IMR-90 (cell line): ENCODE data around the gene ITFG2. TPM values are rescaled to one million over a fixed set of nuclear protein-coding genes. Genes with fewer than 3 reads are reported as not detected.

Source experiments
- ATAC-seq: fragments of 200-7000 bp; cut with Tn5 transposase; 2 replicates; pipeline ENCODE4 v1.9.1; 2020; ENCODE audit warnings: low read depth, mild to moderate bottlenecking, moderate library complexity
- BruUV-seq: library from RNA; stranded (reverse); fragments of 400-500 nt; replicated peaks from 2 replicates; lab custom pipeline; 2021; lab: Mats Ljungman, UMichigan
- CTCF ChIA-PET: fragments of 300-600 bp; formaldehyde crosslinking; extraction: SDS; loops from one replicate; lab custom pipeline; 2021; ENCODE audit warnings: antibody characterized with exemption; lab: Yijun Ruan, JAX
- POLR2A ChIA-PET: fragments of 300-600 bp; sonication (Branson Sonifier 250); formaldehyde crosslinking; loops from one replicate; lab custom pipeline; 2022; ENCODE audit warnings: antibody characterized with exemption; ENCODE audit not compliant: unreplicated experiment; lab: Charles Lee
- DNase-seq: peaks from one replicate; pipeline ENCODE4 v3.0.0; 2013
- H2AFZ ChIP-seq: replicated peaks from 2 replicates; pipeline ENCODE3; 2013; ENCODE audit warnings: low read length, mild to moderate bottlenecking; ENCODE audit not compliant: poor library complexity
- H2AK5ac ChIP-seq: 2 replicates; pipeline ENCODE4 v1.6.1; 2013; ENCODE audit warnings: low read depth, low read length, inconsistent platforms
- H2AK9ac ChIP-seq: replicated peaks from 2 replicates; pipeline ENCODE3; 2013; ENCODE audit warnings: mild to moderate bottlenecking, low read depth, low read length, moderate library complexity; ENCODE audit not compliant: poor library complexity
- H2BK120ac ChIP-seq: 2 replicates; pipeline ENCODE4 v1.6.1; 2013; ENCODE audit warnings: low read depth, low read length, inconsistent platforms
- H2BK15ac ChIP-seq: 3 replicates; pipeline ENCODE4 v1.6.1; 2013; ENCODE audit warnings: low read depth, low read length, inconsistent platforms
- H2BK20ac ChIP-seq: 2 replicates; pipeline ENCODE4 v1.6.1; 2013; ENCODE audit warnings: low read depth, mild to moderate bottlenecking, inconsistent platforms, low read length, moderate library complexity
- H2BK5ac ChIP-seq: 2 replicates; pipeline ENCODE4 v1.6.1; 2013; ENCODE audit warnings: mild to moderate bottlenecking, low read depth, low read length, inconsistent platforms; ENCODE audit not compliant: poor library complexity, severe bottlenecking
- H3K14ac ChIP-seq: replicated peaks from 2 replicates; pipeline ENCODE4 v1.6.1; 2013; ENCODE audit warnings: low read depth, low read length, inconsistent platforms
- H3K18ac ChIP-seq: 2 replicates; pipeline ENCODE4 v1.6.1; 2013; ENCODE audit warnings: low read depth, low read length, control low read depth
- H3K23ac ChIP-seq: 2 replicates; pipeline ENCODE4 v1.6.1; 2013; ENCODE audit warnings: low read depth, low read length, inconsistent platforms
- H3K27ac ChIP-seq: 2 replicates; pipeline ENCODE4 v1.5.1; 2013; ENCODE audit warnings: mild to moderate bottlenecking, control low read depth, low read length; ENCODE audit not compliant: insufficient read depth
- H3K27me3 ChIP-seq: 2 replicates; pipeline ENCODE4 v1.6.1; 2013; ENCODE audit warnings: low read length; ENCODE audit not compliant: control insufficient read depth, insufficient read depth
- H3K36me3 ChIP-seq: 2 replicates; pipeline ENCODE4 v1.6.1; 2013; ENCODE audit warnings: low read length, mixed read lengths; ENCODE audit not compliant: control insufficient read depth, insufficient read depth
- H3K4ac ChIP-seq: 2 replicates; pipeline ENCODE4 v1.6.1; 2013; ENCODE audit warnings: low read depth, low read length, inconsistent platforms
- H3K4me1 ChIP-seq: 2 replicates; pipeline ENCODE4 v1.6.1; 2013; ENCODE audit warnings: low read length, mixed read lengths; ENCODE audit not compliant: control insufficient read depth, insufficient read depth
- H3K4me2 ChIP-seq: 2 replicates; pipeline ENCODE4 v1.6.1; 2013; ENCODE audit warnings: low read depth, mild to moderate bottlenecking, control low read depth, low read length, moderate library complexity
- H3K4me3 ChIP-seq: 2 replicates; pipeline ENCODE4 v1.5.1; 2013; ENCODE audit warnings: low read depth, mild to moderate bottlenecking, control low read depth, low read length, moderate library complexity; ENCODE audit not compliant: insufficient read depth
- H3K56ac ChIP-seq: 2 replicates; pipeline ENCODE4 v1.6.1; 2013; ENCODE audit warnings: low read length, inconsistent platforms; ENCODE audit not compliant: insufficient read depth; ENCODE audit errors: extremely low read depth
- H3K79me1 ChIP-seq, 2 experiments: 2 replicates each; pipeline ENCODE4 v1.6.1; 2013; ENCODE audit warnings: low read length in 2 of 2, inconsistent platforms in 1 of 2, low read depth in 1 of 2
- H3K9ac ChIP-seq: 2 replicates; pipeline ENCODE4 v1.6.1; 2013; ENCODE audit warnings: low read depth, low read length, control low read depth
- H3K9me1 ChIP-seq: 2 replicates; pipeline ENCODE4 v1.6.1; 2013; ENCODE audit warnings: low read length, inconsistent platforms; ENCODE audit not compliant: insufficient read depth
- H3K9me3 ChIP-seq: 2 replicates; pipeline ENCODE4 v1.6.1; 2013; ENCODE audit warnings: low read length; ENCODE audit not compliant: control insufficient read depth, insufficient read depth
- H4K20me1 ChIP-seq: 2 replicates; pipeline ENCODE4 v1.6.1; 2013; ENCODE audit warnings: low read length, inconsistent platforms; ENCODE audit not compliant: insufficient read depth
- H4K5ac ChIP-seq: 2 replicates; pipeline ENCODE4 v1.6.1; 2013; ENCODE audit warnings: mild to moderate bottlenecking, low read depth, low read length, control low read depth
- H4K8ac ChIP-seq, 2 experiments: 2 replicates each; pipeline ENCODE4 v1.6.1; 2013; ENCODE audit warnings: low read depth in 2 of 2, low read length in 2 of 2, control low read depth in 1 of 2, inconsistent platforms in 1 of 2
- H4K91ac ChIP-seq: 2 replicates; pipeline ENCODE4 v1.6.1; 2013; ENCODE audit warnings: low read depth, low read length, inconsistent platforms; ENCODE audit not compliant: insufficient read depth
- BHLHE40 ChIP-seq: fragments of 150-350 bp; IDR thresholded peaks from 2 replicates; pipeline ENCODE4 v1.6.1; 2016; ENCODE audit warnings: mild to moderate bottlenecking, low read depth, low read length
- CEBPB ChIP-seq: IDR thresholded peaks from 2 replicates; pipeline ENCODE4 v1.6.1; 2012; ENCODE audit warnings: low read depth, low read length, improper control_type of control experiment
- CHD1 ChIP-seq: IDR thresholded peaks from 2 replicates; pipeline ENCODE4 v1.6.1; 2012; ENCODE audit warnings: low read depth, low read length, improper control_type of control experiment
- FOS ChIP-seq: fragments of 150-350 bp; IDR thresholded peaks from 2 replicates; pipeline ENCODE4 v1.6.1; 2016; ENCODE audit warnings: low read depth, low read length
- MAFK ChIP-seq: IDR thresholded peaks from 2 replicates; pipeline ENCODE4 v1.6.1; 2012; ENCODE audit warnings: low read depth, low read length, improper control_type of control experiment
- MAZ ChIP-seq: IDR thresholded peaks from 2 replicates; pipeline ENCODE4 v1.6.1; 2012; ENCODE audit warnings: low read depth, mild to moderate bottlenecking, low read length, improper control_type of control experiment, moderate library complexity, borderline replicate concordance
- MXI1 ChIP-seq: IDR thresholded peaks from 2 replicates; pipeline ENCODE4 v1.6.1; 2012; ENCODE audit warnings: low read depth, mild to moderate bottlenecking, low read length, moderate library complexity, borderline replicate concordance
- NFE2L2 ChIP-seq: fragments of 150-350 bp; IDR thresholded peaks from 2 replicates; pipeline ENCODE4 v1.6.1; 2016; ENCODE audit warnings: low read depth, mild to moderate bottlenecking, low read length
- POLR2A ChIP-seq: IDR thresholded peaks from 2 replicates; pipeline ENCODE4 v1.6.1; 2012; ENCODE audit warnings: mild to moderate bottlenecking, low read depth, low read length
- RAD21 ChIP-seq: IDR thresholded peaks from 2 replicates; pipeline ENCODE4 v1.6.1; 2012; ENCODE audit warnings: low read length, improper control_type of control experiment
- RCOR1 ChIP-seq: IDR thresholded peaks from 2 replicates; pipeline ENCODE4 v1.6.1; 2012; ENCODE audit warnings: mild to moderate bottlenecking, low read length, improper control_type of control experiment; ENCODE audit not compliant: insufficient replicate concordance
- RFX5 ChIP-seq: IDR thresholded peaks from 2 replicates; pipeline ENCODE4 v1.8.0; 2012; ENCODE audit warnings: low read depth, mild to moderate bottlenecking, low read length, moderate library complexity
- SMC3 ChIP-seq: fragments of 150-350 bp; IDR thresholded peaks from 2 replicates; pipeline ENCODE4 v1.6.1; 2016; ENCODE audit warnings: low read depth, mild to moderate bottlenecking, antibody characterized with exemption, low read length, moderate library complexity
- WGBS, 2 experiments: methylation state at CpG; one replicate each; pipeline versions ENCODE4 v1.1.5 to v1.1.7; 2013; ENCODE audit warnings: missing lambda C conversion rate in 2 of 2; ENCODE audit not compliant: insufficient read length in 1 of 2; ENCODE audit errors: extremely low coverage in 2 of 2; 5-methylcytosine and 5-hydroxymethylcytosine counted together
- dilution Hi-C: fragments of 300-500 bp; cut with HindIII; formaldehyde crosslinking; loops from one replicate; pipeline ENCODE4 v1.14.3; 2018; ENCODE audit warnings: low sequenced_read_pairs; ENCODE audit not compliant: unreplicated experiment
- in situ Hi-C: fragments of 300-500 bp; cut with MboI; formaldehyde crosslinking; loops from 3 replicates; pipeline ENCODE4 v1.14.3; 2019; ENCODE audit warnings: low sequenced_read_pairs, inconsistent platforms, mixed read lengths
- intact Hi-C: fragments of 100-400 bp; cut with micrococcal nuclease; formaldehyde crosslinking; loops from 2 replicates; pipeline ENCODE4 v1.10.0; 2022
- polyA plus RNA-seq, 3 experiments: library from polyadenylated mRNA; depleted of rRNA; stranded (reverse); fragments of >200 nt; gene quantifications; 2 replicates each; pipeline ENCODE4 v1.2.3, GENCODE V29; 2012; ENCODE audit warnings: low replicate concordance in 1 of 3
- total RNA-seq: library from RNA; depleted of rRNA; stranded (reverse); fragments of >200 nt; gene quantifications from 2 replicates; pipeline ENCODE4 v1.2.3, GENCODE V29; 2012
- TF ChIP-seq, protein P1 (sequence below): fragments of 150-350 bp; IDR thresholded peaks from 2 replicates; pipeline ENCODE4 v1.6.1; 2017; ENCODE audit warnings: mild to moderate bottlenecking, antibody characterized with exemption, low read length, low read depth
- TF ChIP-seq, protein P2 (sequence below): fragments of 150-350 bp; IDR thresholded peaks from 2 replicates; pipeline ENCODE4 v1.6.1; 2016; ENCODE audit warnings: low read depth, mild to moderate bottlenecking, low read length, moderate library complexity, borderline replicate concordance
- TF ChIP-seq, protein P3 (sequence below): conservative IDR thresholded peaks from 2 replicates; pipeline ENCODE4 v1.5.1; 2012; ENCODE audit warnings: mild to moderate bottlenecking, low read depth, low read length, improper control_type of control experiment

ITFG2 gene
- total and polyA plus RNA-seq, 2 of the 4 experiments (the other 2 are of a cell fraction) = 20.3 to 25.5 TPM

DNA sequence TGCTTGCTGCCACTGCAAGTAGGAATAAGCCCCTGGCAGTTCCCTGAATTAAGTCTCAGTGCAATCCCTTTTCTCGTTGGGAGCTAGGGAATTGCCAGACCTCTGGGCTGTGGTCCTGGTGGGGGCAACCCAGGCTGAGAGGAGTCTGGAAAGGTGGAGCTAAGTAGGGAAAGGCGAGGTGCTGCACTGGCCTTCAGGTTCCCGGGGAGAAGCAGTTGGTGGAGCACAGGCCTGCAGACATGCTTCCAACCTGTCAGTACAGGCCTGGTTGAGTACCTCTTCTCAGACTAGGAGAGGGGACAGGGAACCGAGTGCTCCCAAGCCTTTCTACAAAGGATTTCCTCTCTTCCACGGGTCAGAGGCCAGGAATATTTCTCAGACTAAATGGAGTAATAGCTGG is 20.9 kb downstream of the ITFG2 start:
- Histone ChIP-seq H3K79me1 (no peaks in the 10 kb centered on the region), H4K20me1 (no peaks in the 10 kb centered on the region), H3K9me3 (no peaks in the 10 kb centered on the region), H2BK5ac (no peak overlapping the region), H3K23ac (no peak overlapping the region), H3K4ac (no peak overlapping the region), H2BK20ac (no peak overlapping the region), H4K91ac (no peak overlapping the region), H2BK120ac (no peak overlapping the region), H4K5ac (no peak overlapping the region), H3K4me1 (peaks cover 7% of the 10 kb centered on the region), H3K9me1 (0 out of 2 replicates have a peak, but pooled peaks cover 2% of the 10 kb centered on the region), H3K4me2 (no peak overlapping the region), H3K9ac (no peak overlapping the region), H3K27ac (no peak overlapping the region), H3K27me3 (no peaks in the 10 kb centered on the region), H3K18ac (no peak overlapping the region), H2AFZ (no peak overlapping the region), H2BK15ac (no peak overlapping the region), H3K14ac (no peak overlapping the region), H3K4me3 (no peak overlapping the region), H4K8ac (no peak overlapping the region), H3K36me3 (peaks cover 6% of the 10 kb centered on the region), H2AK9ac (no peak overlapping the region), H3K56ac (no peak overlapping the region), H2AK5ac (no peak overlapping the region)
- DNase-seq (no peak), ATAC-seq (no peak)
- no TSS peak for BruUV-seq
- TF ChIP-seq CHD1 = no peak
- TF ChIP-seq, protein P1, sequence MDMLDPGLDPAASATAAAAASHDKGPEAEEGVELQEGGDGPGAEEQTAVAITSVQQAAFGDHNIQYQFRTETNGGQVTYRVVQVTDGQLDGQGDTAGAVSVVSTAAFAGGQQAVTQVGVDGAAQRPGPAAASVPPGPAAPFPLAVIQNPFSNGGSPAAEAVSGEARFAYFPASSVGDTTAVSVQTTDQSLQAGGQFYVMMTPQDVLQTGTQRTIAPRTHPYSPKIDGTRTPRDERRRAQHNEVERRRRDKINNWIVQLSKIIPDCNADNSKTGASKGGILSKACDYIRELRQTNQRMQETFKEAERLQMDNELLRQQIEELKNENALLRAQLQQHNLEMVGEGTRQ = no peak
- TF ChIP-seq, protein P2, sequence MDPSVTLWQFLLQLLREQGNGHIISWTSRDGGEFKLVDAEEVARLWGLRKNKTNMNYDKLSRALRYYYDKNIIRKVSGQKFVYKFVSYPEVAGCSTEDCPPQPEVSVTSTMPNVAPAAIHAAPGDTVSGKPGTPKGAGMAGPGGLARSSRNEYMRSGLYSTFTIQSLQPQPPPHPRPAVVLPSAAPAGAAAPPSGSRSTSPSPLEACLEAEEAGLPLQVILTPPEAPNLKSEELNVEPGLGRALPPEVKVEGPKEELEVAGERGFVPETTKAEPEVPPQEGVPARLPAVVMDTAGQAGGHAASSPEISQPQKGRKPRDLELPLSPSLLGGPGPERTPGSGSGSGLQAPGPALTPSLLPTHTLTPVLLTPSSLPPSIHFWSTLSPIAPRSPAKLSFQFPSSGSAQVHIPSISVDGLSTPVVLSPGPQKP = no peak
- TF ChIP-seq, protein P3, sequence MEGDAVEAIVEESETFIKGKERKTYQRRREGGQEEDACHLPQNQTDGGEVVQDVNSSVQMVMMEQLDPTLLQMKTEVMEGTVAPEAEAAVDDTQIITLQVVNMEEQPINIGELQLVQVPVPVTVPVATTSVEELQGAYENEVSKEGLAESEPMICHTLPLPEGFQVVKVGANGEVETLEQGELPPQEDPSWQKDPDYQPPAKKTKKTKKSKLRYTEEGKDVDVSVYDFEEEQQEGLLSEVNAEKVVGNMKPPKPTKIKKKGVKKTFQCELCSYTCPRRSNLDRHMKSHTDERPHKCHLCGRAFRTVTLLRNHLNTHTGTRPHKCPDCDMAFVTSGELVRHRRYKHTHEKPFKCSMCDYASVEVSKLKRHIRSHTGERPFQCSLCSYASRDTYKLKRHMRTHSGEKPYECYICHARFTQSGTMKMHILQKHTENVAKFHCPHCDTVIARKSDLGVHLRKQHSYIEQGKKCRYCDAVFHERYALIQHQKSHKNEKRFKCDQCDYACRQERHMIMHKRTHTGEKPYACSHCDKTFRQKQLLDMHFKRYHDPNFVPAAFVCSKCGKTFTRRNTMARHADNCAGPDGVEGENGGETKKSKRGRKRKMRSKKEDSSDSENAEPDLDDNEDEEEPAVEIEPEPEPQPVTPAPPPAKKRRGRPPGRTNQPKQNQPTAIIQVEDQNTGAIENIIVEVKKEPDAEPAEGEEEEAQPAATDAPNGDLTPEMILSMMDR = no peak
- TF ChIP-seq MXI1 = no peak
- no peak for TF ChIP-seq FOS
- TF ChIP-seq POLR2A = no peak
- TF ChIP-seq CEBPB = no peak
- no peak for TF ChIP-seq NFE2L2
- TF ChIP-seq MAZ = no peak
- TF ChIP-seq SMC3 = no peak
- TF ChIP-seq RFX5 = no peak
- no peak for TF ChIP-seq MAFK
- no peak for TF ChIP-seq RAD21
- no peak for TF ChIP-seq RCOR1
- TF ChIP-seq BHLHE40 = no peak
- dilution Hi-C loops (no loop called here), in situ Hi-C loops (no loop called here), intact Hi-C loops (no loop called here)
- ChIA-PET POLR2A (no interaction called here), CTCF (interaction anchor here (0.9 kb wide), 1 partner anchor 8 kb away, joined by 3 read pairs; no protein-coding TSS in a partner anchor)
- no CpG with 5 or more reads among the region's 5 CpGs for WGBS, 2 experiments
